MCF 10A (cell line): ENCODE measurements around the gene PEMT. TPM values are rescaled to one million over a fixed set of nuclear protein-coding genes. Genes with fewer than 3 reads are reported as not detected.

ENCODE experiments used
- BruUV-seq: library from RNA; stranded (reverse); fragments of 400-500 nt; replicated peaks from 2 replicates; lab custom pipeline; 2021; lab: Mats Ljungman, UMichigan
- CTCF ChIA-PET: fragments of 300-600 bp; sonication (Branson Sonifier 250); formaldehyde crosslinking; extraction: SDS; loops from one replicate; lab custom pipeline; 2021; ENCODE audit warnings: antibody characterized with exemption, inconsistent platforms; lab: Yijun Ruan, JAX
- POLR2A ChIA-PET: fragments of 300-600, 350-650 bp; sonication (Branson Sonifier 250); formaldehyde crosslinking; extraction: SDS; loops from one replicate; lab custom pipeline; 2020; ENCODE audit warnings: antibody characterized with exemption, inconsistent platforms; lab: Yijun Ruan, JAX
- DNase-seq: peaks from one replicate; pipeline ENCODE4 v3.0.0-alpha.2; 2018; ENCODE audit not compliant: unreplicated experiment
- H3K27ac Mint-ChIP-seq: one replicate; pipeline ENCODE4 v1.8.0; 2022; ENCODE audit warnings: mild to moderate bottlenecking, low read depth, mixed read lengths; ENCODE audit not compliant: unreplicated experiment
- H3K27me3 Mint-ChIP-seq: one replicate; pipeline ENCODE4 v1.8.0; 2022; ENCODE audit warnings: mixed read lengths; ENCODE audit not compliant: insufficient read depth, unreplicated experiment
- H3K36me3 Mint-ChIP-seq: one replicate; pipeline ENCODE4 v1.8.0; 2022; ENCODE audit warnings: mild to moderate bottlenecking, moderate library complexity, mixed read lengths; ENCODE audit not compliant: insufficient read depth, unreplicated experiment
- H3K4me1 Mint-ChIP-seq: one replicate; pipeline ENCODE4 v1.8.0; 2022; ENCODE audit warnings: mixed read lengths; ENCODE audit not compliant: insufficient read depth, unreplicated experiment
- H3K4me3 Mint-ChIP-seq: one replicate; pipeline ENCODE4 v1.8.0; 2022; ENCODE audit warnings: mild to moderate bottlenecking, moderate library complexity, mixed read lengths; ENCODE audit not compliant: unreplicated experiment
- H3K9me3 Mint-ChIP-seq: one replicate; pipeline ENCODE4 v1.8.0; 2022; ENCODE audit warnings: mixed read lengths; ENCODE audit not compliant: unreplicated experiment
- CTCF ChIP-seq: fragments of 200-600 bp; IDR thresholded peaks from one replicate; pipeline ENCODE4 v1.8.0; 2022; ENCODE audit warnings: antibody characterized with exemption, mild to moderate bottlenecking; ENCODE audit not compliant: unreplicated experiment
- intact Hi-C: fragments of 100-400 bp; cut with micrococcal nuclease; formaldehyde crosslinking; loops from 2 replicates; pipeline ENCODE4 v1.14.1; 2022
- total RNA-seq: library from RNA; stranded (reverse); gene quantifications from 2 replicates; pipeline ENCODE4 v1.2.3, GENCODE V29; 2022

Gene PEMT
- total RNA-seq, 1 experiment from 2014 or later: 49.8 TPM

DNA sequence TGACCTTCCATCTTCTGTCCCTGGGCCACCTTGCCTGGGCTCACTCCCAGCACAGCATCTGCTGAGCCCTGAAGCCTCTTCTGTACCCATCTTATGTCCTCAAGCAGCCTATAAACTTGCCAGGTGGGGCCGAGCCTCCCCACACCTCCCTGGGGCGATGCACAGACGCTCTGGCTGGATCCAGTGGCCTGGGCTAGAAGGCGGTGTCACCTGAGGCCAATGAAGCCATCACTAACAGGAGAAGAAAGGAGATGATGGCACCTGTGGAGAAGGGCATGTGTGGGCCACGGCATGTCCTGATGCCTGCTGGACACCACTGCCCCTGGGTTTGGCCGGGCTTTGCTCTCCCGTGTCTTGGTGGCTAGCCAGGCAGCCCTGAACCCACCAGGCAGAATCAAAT is 45.5 kb downstream of the PEMT start:
- H3K36me3 Mint-ChIP-seq: no peaks in the 10 kb centered on the region
- H3K4me1 Mint-ChIP-seq: peaks cover 10% of the 10 kb centered on the region
- ChIA-PET POLR2A (no interaction called here), CTCF (interaction anchor here (0.6 kb wide), 1 partner anchor 97 kb away, joined by 3 read pairs; no protein-coding TSS in a partner anchor)
- no peaks in the 10 kb centered on the region for H3K27me3 Mint-ChIP-seq
- no peak for DNase-seq
- no TSS peak for BruUV-seq
- no peaks in the 10 kb centered on the region for H3K9me3 Mint-ChIP-seq
- no peak for TF ChIP-seq CTCF
- intact Hi-C loops: no loop called here
- H3K4me3 Mint-ChIP-seq: no peak overlapping the region
- H3K27ac Mint-ChIP-seq: no peak overlapping the region

GRCh38 chr17:17545031-17545820 is 46.3 kb downstream of the PEMT start:
- no peak overlapping the region for H3K4me3 Mint-ChIP-seq
- no peaks in the 10 kb centered on the region for H3K36me3 Mint-ChIP-seq
- POLR2A ChIA-PET: no interaction called here
- no peaks in the 10 kb centered on the region for H3K9me3 Mint-ChIP-seq
- CTCF ChIA-PET: interaction anchor here (0.6 kb wide), 2 partner anchors 74 to 191 kb away, joined by 3 read pairs; no protein-coding TSS in a partner anchor
- H3K27ac Mint-ChIP-seq: no peak overlapping the region
- H3K27me3 Mint-ChIP-seq: no peaks in the 10 kb centered on the region
- intact Hi-C loops: no loop called here
- H3K4me1 Mint-ChIP-seq: peaks cover 10% of the 10 kb centered on the region
- BruUV-seq: no TSS peak
- DNase-seq: peak; percentile 27
- no peak for TF ChIP-seq CTCF

DNA sequence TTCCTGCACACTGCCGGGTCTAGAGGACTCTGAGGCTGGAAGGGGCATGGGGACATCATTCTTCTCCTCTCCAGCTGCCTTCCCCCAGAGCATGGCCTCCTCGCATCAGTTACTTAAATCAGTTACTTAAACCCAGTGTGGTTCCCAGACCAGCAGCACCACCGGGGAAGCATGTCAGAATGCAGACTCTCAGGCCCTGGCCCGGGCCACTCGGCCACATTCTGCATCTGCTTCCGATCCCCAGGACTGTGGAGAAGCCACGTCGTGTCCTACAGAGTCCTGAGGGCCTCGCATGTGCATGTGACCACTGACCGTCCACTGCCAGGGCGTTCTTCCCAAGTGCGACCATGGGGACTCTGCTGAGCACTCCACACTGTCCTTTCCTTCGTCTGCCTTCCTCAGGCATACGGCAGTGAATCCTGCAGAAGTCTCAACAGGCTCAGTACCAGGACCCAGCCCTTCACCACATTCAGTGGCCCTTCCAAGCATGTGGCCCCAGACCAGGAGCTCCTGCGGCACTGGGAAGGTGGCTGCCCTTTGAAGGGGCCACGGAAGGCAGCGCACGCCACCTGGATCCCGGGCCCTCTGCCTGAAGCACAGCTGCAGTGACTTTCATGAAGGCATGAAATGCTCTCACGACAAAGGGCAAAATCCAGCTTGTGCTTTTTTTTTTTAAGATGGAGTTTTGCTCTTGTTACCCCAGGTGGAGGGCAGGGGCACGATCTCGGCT is 48.4 kb downstream of the PEMT start:
- Mint-ChIP-seq H3K27ac (no peak overlapping the region), H3K36me3 (no peaks in the 10 kb centered on the region), H3K4me1 (peaks cover 10% of the 10 kb centered on the region), H3K4me3 (no peak overlapping the region), H3K27me3 (no peaks in the 10 kb centered on the region), H3K9me3 (no peaks in the 10 kb centered on the region)
- BruUV-seq: no TSS peak
- no peak for DNase-seq
- TF ChIP-seq CTCF: no peak
- intact Hi-C loops: no loop called here
- ChIA-PET CTCF (interaction anchor here (1.0 kb wide), 1 partner anchor 99 kb away, joined by 3 read pairs; no protein-coding TSS in a partner anchor), POLR2A (interaction anchor here (0.6 kb wide), 1 partner anchor 438 kb away, joined by 4 read pairs; no protein-coding TSS in a partner anchor)

GRCh38 chr17:17541640-17542001 is 49.9 kb downstream of the PEMT start:
- Mint-ChIP-seq H3K4me3 (no peak overlapping the region), H3K36me3 (no peaks in the 10 kb centered on the region), H3K9me3 (no peaks in the 10 kb centered on the region), H3K4me1 (peaks cover 10% of the 10 kb centered on the region), H3K27ac (no peak overlapping the region), H3K27me3 (no peaks in the 10 kb centered on the region)
- ChIA-PET CTCF (interaction anchor here (0.6 kb wide), 1 partner anchor 167 kb away, joined by 3 read pairs; no protein-coding TSS in a partner anchor), POLR2A (no interaction called here)
- TF ChIP-seq CTCF: no peak
- intact Hi-C loops: no loop called here
- no TSS peak for BruUV-seq
- DNase-seq: no peak
